CD4-positive, alpha-beta T cell treated with Interleukin-1 beta for 1 hour (primary cell): ENCODE data around the gene RNF10.
"Not testable (repeated sequence)": the region's sequence is repeated elsewhere in the genome, so short reads cannot be mapped to it uniquely, and the experiment has no call there.

Source experiments
- DNase-seq, 2 donors: peaks; one replicate each; pipeline ENCODE4 v3.0.0-alpha.2; 2020 to 2022

The RNF10 gene

GRCh38 chr12:120581998-120582397, 47.8 kb downstream of the RNF10 start:
- no peak for DNase-seq

GRCh38 chr12:120583478-120584030, 49.4 kb downstream of the RNF10 start:
- DNase-seq, result peak; percentile 76 to 83

GRCh38 chr12:120584343-120585149, 50.4 kb downstream of the RNF10 start:
- peak; percentile 48 to 62 for DNase-seq

GRCh38 chr12:120586206-120586605, 52.0 kb downstream of the RNF10 start:
- DNase-seq, result no peak

GRCh38 chr12:120586860-120587259, 52.7 kb downstream of the RNF10 start:
- no peak for DNase-seq

GRCh38 chr12:120588371-120588770, 54.2 kb downstream of the RNF10 start:
- no peak for DNase-seq

GRCh38 chr12:120588948-120589930, 55.1 kb downstream of the RNF10 start:
- no peak for DNase-seq

GRCh38 chr12:120590741-120591407, 56.7 kb downstream of the RNF10 start:
- DNase-seq, result no peak

GRCh38 chr12:120592121-120593049, 58.2 kb downstream of the RNF10 start:
- DNase-seq, result no peak

- DNase-seq, result no peak
Measured at GRCh38 chr12:120596901-120597300, 62.7 kb downstream of the RNF10 start.

- DNase-seq, result no peak
Measured at GRCh38 chr12:120597861-120598260, 63.7 kb downstream of the RNF10 start.

GRCh38 chr12:120598674-120599463, 64.7 kb downstream of the RNF10 start:
- DNase-seq, result peak in 1 of 2 donors; percentile 33

GRCh38 chr12:120599672-120600552, 65.8 kb downstream of the RNF10 start:
- no peak for DNase-seq

GRCh38 chr12:120602416-120602815, 68.3 kb downstream of the RNF10 start:
- DNase-seq, result peak in 1 of 2 donors; percentile 44

- DNase-seq, result no peak
Measured at GRCh38 chr12:120610560-120610959, 76.4 kb downstream of the RNF10 start.

- DNase-seq, result not testable (repeated sequence)
Measured at GRCh38 chr12:120611534-120611933, 77.4 kb downstream of the RNF10 start.

- no peak for DNase-seq
Measured at GRCh38 chr12:120614848-120615247, 80.7 kb downstream of the RNF10 start.

- not testable (repeated sequence) for DNase-seq
Measured at GRCh38 chr12:120617193-120617592, 83.0 kb downstream of the RNF10 start.

- DNase-seq, result not testable (repeated sequence)
Measured at GRCh38 chr12:120617767-120618166, 83.6 kb downstream of the RNF10 start.
